Kidney tubule cell (primary cell): ENCODE results near the gene ORAI3.

Experiments used
- DNase-seq: peaks from one replicate; pipeline ENCODE4 v3.0.0-alpha.2; 2018; ENCODE audit warnings: low spot score

Gene ORAI3

GRCh38 chr16:30992276-30992780 is 43.5 kb downstream of the ORAI3 start:
- no peak for DNase-seq

DNA sequence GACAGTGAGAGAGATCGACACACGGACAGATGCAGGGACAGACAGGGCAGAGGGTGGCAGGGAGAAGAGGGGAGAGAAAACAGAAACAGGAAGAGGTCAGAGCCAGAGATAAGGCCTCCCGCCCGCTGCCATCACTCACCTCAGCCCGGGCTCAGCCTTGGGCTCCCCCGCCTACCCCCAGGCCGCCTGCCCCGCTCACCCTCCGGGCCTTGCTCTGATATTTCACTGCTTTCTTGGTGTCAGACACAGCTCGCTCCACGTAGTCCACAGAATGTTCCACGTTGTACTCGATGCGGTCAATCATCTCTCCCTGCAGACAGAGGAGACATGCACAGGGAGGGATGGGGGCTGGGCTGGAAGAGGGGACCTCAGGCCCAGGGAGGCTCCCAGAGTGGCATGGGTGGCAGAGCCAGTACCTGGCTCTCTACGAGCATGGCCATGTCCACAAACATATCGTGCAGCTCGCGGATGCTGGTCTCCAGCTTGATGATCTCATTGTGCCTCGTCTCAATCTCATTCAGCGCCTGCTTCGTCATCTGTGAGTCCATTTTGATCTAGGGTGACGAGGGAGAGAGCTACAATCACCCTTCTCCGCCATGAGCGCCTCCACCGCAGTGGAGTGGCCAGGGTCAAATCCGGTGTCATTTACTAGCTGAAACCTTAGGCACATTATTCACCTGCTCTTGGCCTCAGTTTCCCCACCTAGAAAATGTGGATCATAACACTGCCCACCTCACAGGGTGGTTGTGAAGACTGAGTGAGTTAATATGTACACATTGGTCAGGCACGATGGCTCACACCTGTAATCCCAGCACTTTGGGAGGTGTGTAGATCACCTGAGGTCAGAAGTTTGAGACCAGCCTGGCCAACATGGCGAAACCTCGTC is 44.3 kb downstream of the ORAI3 start:
- no peak for DNase-seq

DNA sequence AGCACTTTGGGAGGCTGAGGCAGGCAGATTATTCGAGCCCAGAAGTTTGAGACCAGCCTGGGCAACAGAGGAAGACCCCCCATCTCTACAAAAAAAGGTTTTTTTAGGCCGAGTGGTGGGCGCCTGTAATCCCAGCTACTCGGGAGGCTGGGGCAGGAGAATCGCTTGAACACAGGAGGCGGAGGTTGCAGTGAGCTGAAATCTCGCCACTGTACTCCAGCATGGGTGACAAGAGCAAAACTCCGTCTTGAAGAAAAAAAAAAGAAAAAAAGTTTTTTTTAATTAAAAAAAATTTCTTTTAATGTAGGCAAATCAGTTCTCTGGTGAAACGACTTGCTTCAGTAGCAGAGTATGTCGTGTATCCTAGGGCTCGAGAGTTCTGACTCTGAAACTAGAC is 47.1 kb downstream of the ORAI3 start:
- DNase-seq, result no peak

DNA sequence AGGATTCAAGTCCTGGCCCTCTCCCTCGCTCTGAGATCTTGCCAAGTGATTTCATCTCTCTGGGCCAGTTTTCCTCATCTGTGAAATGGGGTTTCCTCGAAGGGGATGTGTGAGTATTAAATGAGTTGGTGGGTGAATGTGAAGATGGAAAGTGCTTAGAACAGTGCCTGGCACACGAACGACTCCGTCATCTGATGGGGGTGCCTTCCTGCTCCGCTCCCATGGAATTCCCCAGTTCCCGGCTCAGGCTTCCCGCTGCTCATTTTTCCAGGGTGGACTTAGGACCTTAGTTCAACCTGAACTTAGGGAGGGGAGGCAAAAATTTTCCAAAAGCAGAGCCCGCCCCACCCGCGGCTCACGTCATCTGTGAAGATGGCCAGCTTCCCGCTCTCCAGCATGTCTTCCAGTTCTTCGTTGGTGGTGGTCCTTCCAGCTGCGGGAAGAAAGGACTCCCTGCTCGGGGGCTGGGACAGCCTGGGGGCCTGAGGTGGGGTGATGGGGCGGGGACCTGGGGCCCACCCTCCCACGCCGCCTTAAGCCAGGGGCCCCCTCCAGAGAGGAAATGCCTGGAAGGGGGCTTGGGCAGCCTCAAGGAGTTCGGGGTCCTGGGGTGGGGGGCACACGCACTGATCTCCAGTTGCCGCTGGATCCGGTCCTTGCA is 47.6 kb downstream of the ORAI3 start:
- peak; percentile 68 for DNase-seq

GRCh38 chr16:30996985-30997724 is 48.3 kb downstream of the ORAI3 start:
- peak; percentile 84 for DNase-seq

GRCh38 chr16:30997725-30998711 is 49.1 kb downstream of the ORAI3 start:
- peak; percentile 83 for DNase-seq

DNA sequence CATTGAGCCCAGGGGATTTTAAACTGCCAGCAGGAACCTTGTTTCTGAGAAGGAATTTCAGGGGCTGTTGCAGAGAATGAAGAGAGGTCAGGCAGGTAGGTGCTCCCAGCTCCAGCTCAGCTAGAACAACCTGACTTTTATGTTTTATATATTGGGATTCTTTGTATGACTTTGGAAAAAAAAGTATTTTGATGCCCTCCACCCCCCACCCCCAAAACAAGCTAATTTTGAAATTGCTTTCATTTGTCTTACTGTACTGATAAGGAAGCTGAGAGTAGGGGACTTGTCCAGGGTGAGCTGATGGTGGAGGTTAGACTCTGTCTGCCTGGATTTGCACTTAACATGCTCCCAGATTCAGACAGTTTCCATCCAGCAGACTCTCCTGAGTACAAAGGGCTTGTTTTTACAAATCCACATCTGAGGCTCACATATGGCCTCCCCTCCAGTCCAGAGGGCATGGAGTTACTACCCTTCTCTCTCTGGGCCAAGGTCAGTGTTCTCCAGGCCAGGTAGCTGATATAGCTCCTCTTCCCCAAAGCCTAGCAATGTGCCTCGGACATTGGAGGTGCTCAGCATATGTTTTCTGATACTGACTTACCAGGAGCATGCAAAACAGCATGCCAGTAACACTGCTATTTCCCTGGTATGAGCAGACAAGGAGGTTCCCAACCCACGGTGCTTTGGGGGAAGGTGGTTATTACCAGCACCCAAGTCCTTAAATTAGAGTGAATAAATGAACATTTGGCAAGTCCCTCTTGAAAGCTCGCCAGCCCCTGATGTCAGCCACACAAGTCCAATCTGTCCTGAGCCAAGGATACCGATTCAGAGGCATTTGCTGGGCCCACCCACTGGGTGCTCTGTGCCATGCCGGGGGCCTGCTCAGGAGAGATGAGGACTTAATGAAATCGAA is 50.2 kb downstream of the ORAI3 start:
- no peak for DNase-seq

DNA sequence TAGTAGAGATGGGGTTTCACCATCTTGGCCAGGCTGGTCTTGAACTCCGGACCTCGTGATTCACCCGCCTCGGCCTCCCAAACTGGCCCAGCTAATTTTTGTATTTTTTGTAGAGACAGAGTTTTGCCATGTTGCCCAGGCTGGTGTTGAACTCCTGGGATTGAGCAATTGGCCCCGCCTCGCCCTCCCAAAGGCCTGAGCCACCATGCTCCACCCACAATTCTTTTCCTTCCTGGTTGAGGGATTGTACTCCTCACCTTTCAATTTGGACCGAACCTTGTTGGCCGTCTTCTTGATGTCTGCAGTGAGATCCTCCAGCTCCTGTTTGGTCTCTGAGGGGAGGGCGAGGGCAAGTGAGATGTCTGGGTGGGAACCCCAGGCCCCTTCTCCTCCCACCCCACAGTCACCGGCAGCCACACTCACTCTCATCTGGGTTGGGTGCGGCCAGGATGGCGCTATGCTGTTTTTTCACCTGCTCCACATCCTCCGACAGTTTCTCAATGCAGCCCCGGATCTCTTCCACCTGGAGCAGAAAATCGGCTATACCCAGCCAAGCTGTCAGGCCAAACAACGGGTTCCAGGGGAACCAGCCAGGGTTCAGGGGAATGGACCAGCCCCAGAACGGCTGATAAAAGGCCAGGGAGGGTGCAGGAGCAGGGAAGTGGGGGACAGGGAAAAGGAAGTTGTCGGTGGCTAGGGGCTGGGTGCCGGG is 52.0 kb downstream of the ORAI3 start:
- DNase-seq, result no peak

DNA sequence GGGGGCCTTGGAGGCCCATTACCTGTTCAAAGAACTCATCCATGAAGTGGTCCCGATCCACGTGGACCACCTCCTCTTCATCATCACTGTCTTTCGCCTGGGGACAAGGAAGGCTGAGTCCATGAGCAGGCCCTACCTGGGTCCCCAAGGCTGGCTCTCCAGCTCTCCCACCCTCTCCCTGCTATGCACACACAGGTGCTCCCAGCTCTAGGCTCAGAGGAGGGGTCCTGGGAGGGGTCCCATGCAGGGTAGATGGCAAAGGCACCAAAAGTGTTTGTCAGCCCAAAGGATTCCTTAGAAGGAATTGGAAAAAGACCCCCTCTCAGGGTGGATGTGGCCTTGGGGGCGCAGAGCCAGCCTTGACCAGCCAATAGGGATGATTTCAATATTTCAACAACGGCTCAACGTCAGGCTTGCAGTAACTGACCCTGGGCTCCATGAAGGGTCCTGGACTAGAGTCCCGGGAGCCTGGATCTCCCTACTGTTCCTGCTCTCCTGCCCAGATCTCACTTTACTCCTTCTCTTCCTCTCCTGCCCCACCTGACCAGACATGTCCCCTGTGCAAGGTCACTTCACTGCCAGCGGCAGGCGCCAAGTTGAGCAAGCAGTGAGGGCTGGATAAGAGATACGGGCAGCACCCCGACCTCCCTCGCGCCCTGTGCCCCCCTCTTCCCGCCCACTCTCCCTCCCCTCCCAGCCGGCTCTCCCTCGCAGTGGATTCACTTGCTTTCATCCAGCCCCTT is 52.8 kb downstream of the ORAI3 start:
- DNase-seq, result no peak

DNA sequence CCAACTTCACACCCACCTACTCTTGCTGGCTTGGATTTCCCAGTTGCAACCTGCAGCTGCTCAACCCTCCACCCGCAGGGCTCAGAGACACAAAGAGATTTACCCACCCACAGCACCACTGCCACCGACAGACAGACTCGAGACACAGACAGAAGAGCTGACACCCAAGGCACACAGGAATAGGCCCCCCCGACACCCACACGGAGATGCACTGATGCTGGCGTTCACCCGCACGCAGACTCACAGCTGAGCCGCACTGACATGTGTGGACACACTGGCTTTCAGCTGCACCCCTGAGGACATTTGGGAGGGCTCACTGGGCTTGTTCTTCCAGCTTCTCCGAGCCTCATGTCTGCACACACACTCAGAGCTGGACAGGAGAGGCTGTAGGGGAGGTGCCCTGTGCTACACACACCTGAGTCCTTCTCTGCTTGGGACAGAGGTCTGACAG is 53.4 kb downstream of the ORAI3 start:
- no peak for DNase-seq

DNA sequence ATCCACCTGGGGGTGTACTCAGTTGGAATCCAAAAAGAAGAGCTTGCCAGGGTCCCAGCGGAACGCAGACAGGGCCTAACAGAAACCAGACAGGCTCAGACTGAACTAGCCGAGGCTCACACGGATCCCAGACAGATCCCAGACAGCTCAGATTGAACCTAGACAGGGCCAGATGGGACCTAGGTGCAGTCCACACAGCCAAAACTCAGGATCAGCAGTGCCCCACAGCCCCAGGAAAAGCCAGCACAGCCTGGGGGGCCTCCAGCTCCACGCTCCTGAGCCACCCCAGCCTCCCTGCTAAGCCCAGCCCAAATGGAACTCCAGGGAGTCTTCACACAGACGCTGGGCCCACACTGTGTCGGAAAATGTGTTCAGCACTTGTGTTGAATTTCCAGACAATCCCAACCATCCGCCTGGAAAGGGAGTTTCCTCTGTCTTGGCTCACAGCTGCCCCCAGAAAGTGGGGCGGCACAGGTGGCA is 54.0 kb downstream of the ORAI3 start:
- no peak for DNase-seq

GRCh38 chr16:31003744-31004143 is 54.9 kb downstream of the ORAI3 start:
- DNase-seq, result no peak
